HK-2 (cell line): Measurements from ENCODE around the gene KLF5.
"Not testable (repeated sequence)": the region's sequence is repeated elsewhere in the genome, so short reads cannot be mapped to it uniquely, and the experiment has no call there.

Source experiments
- DNase-seq: peaks from one replicate; pipeline ENCODE4 v3.0.0-alpha.2; 2018; ENCODE audit not compliant: unreplicated experiment

Gene KLF5

GRCh38 chr13:73058736-73059459 lies at the start of gene KLF5:
TSS of gene KLF5 (plus strand) at chr13:73059005. CDS start at chr13:73059328, 323 bp downstream.
- DNase-seq = peak; percentile 93

- no peak for DNase-seq
These were observed 47.1 kb upstream of the KLF5 start for GRCh38 chr13:73011751-73012150.

- DNase-seq = no peak
These were observed 43.0 kb upstream of the KLF5 start for GRCh38 chr13:73015805-73016204.

DNA sequence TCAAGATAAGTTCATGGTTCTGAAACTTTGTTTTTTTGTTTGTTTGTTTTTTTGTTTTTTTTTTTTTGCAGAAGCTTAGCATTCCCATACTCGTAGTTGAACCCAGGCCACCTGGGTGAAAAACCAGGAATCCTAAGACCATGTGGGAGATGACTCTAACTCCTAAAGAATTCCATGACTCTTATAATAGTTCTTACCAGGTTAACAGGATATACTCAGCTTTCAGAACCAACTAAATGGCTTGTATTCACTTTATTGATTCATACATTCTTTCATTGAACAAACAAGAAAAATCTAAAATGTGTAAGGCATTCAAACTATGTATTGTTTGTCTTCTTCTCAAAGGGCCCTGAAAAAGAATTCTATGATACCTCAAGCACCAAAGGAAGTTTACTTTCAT lies 40.5 kb upstream of the KLF5 start:
- DNase-seq = no peak

- no peak for DNase-seq
These were observed 33.4 kb upstream of the KLF5 start for GRCh38 chr13:73025217-73026012.

- no peak for DNase-seq
These were observed 23.9 kb upstream of the KLF5 start for GRCh38 chr13:73034901-73035300.

DNA sequence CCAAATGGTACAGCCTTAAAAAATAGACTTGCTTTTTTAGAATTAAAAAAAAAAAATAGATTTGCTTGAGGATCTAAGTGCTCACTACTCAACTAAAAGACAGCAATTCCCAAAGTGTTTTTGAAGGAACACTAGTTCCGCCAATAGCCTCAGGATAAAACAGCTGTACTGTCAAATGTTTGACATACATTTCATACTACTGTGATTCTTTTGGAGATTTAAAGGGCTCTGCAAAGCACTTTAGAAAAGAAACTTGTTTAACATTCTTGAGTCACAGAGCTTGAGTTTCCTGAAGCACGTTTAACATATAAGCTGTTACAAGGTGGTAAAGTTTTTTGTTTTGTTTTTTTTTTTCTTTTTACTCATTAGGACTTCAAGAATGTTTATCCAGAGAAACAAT lies 23.1 kb upstream of the KLF5 start:
- DNase-seq = no peak

GRCh38 chr13:73036566-73036965 lies 22.2 kb upstream of the KLF5 start:
- no peak for DNase-seq

DNA sequence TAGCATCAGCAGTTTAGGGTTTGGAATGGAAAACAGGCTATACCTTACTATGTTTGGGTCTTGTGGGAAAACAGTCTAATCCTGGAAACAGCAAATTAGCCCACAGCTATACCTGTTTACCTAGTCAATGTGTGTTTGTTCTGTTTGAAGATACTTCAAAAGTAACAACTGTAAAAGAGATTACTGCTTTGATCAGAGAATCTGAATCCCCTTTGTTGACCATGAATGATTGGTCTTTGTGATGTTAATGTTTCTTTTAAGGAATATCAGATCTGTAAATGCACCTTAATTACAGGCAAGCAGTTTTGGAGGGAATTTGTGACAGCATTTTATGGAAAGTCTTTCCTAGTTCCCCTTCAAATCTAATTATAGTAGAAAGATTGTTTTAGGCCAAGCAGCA lies 20.7 kb upstream of the KLF5 start:
- DNase-seq = no peak

DNA sequence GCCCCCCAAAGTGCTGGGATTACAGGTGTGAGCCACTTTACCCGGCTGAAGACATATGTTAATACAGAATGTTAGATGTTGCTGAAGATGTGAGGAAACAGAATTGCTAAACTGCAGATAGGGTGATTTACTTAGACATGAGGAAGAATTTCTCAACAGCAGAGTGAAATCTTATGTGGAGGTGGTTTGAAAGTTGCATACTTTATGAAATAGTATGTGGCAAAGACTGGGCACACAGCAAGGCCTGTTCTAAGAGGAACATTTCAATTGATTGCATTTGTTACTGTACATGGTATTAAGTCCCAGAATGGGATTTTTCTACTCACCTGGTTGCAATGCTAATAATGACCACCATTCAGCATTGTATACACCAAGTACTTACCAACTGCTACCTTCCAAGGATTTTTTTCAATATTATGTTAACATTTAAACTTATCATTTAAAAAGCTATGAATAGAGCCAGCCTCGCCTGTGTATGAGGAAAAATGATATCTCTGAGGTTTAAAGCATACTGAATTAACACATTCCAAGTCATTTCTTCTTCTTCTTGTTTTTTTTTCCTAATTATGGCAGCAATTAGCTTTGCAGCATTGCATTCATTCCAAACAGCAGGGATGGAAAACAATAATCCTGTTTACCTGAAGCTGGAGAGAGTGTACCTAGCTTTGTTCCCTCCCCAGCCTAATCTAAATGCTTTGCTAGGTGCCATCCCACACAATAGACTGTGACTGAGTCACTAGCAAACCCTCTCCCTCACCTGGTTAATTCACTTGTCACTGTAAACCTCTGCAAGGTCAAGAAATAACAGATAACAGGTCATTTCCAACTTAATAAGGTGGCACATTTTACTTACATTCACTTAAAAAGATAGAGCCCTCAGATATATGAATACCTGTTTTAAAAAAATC lies 19.4 kb upstream of the KLF5 start:
- no peak for DNase-seq

GRCh38 chr13:73040484-73040883 lies 18.3 kb upstream of the KLF5 start:
- no peak for DNase-seq

DNA sequence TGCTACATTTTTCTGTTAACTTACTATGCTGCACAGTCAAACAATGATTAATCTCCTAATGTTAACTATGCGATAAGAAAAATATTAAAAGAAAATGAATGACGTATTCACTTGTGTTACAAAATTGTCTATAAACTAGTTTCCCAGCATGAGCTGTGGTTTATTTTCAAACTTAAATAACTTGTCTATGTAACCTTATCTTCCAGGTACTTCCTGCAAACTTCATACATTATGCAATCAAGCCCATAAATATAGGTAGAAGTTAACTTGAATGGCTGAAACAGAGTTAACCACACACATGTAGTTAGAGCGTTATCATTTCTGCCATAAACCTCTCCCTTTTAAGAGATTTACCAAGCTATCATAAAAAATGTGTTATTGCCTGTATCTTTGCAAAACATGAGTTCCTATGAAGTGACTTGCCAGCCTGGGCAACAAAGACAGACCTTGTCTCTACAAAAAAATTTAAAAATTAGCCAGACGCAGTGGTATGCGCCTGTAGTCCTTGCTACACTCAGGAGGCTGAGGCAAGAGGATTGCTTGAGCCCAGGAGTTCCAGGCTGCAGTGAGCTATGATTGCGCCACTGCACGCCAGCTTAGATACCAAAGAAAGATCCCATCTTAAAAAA lies 17.7 kb upstream of the KLF5 start:
- DNase-seq = no peak

GRCh38 chr13:73045031-73045430 lies 13.8 kb upstream of the KLF5 start:
- DNase-seq = no peak

DNA sequence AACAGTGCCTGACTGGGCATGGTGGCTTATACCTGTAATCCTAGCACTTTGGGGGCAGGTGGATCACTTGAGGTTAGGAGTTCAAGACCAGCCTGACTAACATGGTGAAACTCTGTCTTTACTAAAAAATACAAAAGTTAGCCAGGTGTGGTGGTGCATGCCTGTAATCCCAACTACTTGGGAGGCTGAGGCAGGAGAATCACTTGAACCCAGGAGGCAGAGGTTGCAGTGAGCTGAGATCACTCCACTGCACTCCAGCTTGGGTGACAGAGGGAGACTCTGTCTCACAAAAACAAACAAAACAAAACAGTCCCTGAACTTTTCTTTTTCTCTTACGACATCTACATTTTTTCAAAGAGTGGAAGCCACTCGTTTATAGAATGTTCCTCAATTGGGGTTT lies 10.2 kb upstream of the KLF5 start:
- DNase-seq = not testable (repeated sequence)

DNA sequence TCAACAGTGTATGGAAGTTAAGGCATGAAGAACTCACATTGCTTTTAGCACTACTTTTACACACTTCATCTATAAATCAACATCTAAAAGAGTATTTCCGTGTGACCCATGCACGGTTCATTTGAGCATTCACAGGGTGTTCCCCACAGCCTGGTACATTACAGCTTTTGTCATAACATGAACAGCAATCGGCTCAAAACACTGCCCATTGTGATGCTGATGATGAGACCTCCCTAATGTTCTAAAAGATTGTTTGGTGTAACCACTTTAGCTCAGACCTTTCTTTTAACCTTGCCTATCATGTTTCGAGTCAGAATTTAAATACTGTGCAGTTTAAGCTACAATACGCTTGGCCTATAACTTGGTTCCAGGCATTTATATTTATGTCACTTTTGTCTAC lies 4.1 kb upstream of the KLF5 start:
- no peak for DNase-seq

GRCh38 chr13:73055813-73056564 lies 2.8 kb upstream of the KLF5 start:
- peak; percentile 4 for DNase-seq

DNA sequence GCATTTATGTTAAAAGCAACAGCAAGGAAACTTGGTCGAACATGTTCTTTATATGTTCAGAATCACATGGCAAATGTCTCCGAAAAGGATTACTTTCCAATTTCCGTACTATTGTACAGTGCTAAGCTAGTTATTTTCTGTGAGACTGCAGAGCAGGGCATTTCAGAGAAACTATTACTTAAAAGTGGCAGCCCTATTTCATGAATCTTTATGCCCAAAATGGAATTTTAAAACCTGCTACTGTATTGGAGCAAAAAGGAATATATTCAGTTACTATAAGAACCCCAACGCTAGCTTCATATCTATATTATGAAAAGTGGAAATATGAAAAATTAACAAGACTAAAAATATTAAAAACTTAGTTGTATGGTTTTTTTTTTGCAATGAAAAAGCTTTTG lies 2.2 kb upstream of the KLF5 start:
- DNase-seq = no peak

DNA sequence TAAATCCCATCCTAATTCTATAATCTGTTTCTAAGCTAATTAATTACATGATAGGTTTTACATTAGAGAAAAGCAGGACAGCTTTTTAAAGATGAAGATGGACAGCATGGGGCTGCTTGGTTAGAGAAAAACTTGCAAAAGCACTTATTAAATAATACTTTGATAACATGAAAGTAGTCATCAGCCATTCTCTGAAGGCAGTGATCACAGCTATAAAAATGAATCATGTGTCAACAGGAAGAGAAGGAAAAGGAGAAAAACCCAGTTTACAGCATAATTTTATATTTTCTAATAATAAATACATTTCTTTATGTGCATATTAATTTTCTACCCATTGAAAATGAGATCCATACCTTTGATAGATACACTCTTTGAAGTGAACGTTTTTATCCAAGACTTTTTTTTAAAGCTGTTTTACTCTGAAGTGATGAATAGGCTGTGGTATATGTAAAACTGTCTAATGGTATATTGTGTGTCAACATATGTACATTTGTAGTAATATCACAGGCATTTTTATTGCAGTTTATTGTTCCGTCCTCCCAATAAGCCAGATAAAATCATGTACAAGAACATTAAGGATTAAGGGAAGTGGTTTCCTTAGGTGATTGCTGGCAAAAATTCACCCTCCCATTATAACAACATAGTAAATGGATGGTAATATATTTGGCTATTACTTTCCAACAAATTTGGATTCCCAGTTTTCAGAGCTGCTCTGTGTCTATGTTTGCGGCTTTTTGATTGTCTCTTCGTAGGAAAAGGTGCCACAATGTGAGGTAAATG lies 1.3 kb upstream of the KLF5 start:
- DNase-seq = no peak

DNA sequence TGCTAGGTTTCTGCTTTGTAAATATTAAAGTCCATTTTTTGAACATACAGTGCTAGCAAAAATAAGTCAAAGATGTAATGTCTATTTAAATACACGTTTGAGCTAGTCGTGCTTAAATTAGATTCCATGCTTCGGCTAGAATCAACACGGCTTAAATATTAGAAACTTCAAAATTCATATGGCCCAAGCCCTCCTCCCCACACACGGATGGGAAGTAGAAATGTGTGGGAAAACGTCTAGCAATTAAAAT lies 816 bp upstream of the KLF5 start:
- no peak for DNase-seq

GRCh38 chr13:73058432-73058735 lies 421 bp upstream of the KLF5 start:
- DNase-seq = no peak
